HG03103 (cell line): ENCODE results near the gene PNMA5.
"Not testable (repeated sequence)": the region's sequence is repeated elsewhere in the genome, so short reads cannot be mapped to it uniquely, and the experiment has no call there.

Source experiments
- ATAC-seq: cut with Tn5 transposase; IDR thresholded peaks from one replicate; pipeline ENCODE4 v1.9.1; 2021; ENCODE audit warnings: low read depth; ENCODE audit not compliant: unreplicated experiment

Gene PNMA5

GRCh38 chrX:152993933-152994332 lies at the start of gene PNMA5:
PNMA5 (minus strand) TSS chrX:152994116; CDS start chrX:152991598, 2,518 bp downstream.
- no peak for ATAC-seq

- ATAC-seq: peak; percentile 69
Observed at GRCh38 chrX:153032397-153033118, 38.6 kb upstream of the PNMA5 start.

- ATAC-seq: no peak
Observed at GRCh38 chrX:153030801-153031200, 36.9 kb upstream of the PNMA5 start.

GRCh38 chrX:153029875-153030274 lies 36.0 kb upstream of the PNMA5 start:
- ATAC-seq: no peak

- no peak for ATAC-seq
Observed at GRCh38 chrX:153029162-153029561, 35.2 kb upstream of the PNMA5 start.

- ATAC-seq: not testable (repeated sequence)
Observed at GRCh38 chrX:153028487-153028886, 34.6 kb upstream of the PNMA5 start.

GRCh38 chrX:153026501-153026900 lies 32.6 kb upstream of the PNMA5 start:
- not testable (repeated sequence) for ATAC-seq

GRCh38 chrX:153019166-153019565 lies 25.2 kb upstream of the PNMA5 start:
- ATAC-seq: no peak

- not testable (repeated sequence) for ATAC-seq
Observed at GRCh38 chrX:153017174-153017573, 23.3 kb upstream of the PNMA5 start.

GRCh38 chrX:153004780-153005179 lies 10.9 kb upstream of the PNMA5 start:
- no peak for ATAC-seq

- no peak for ATAC-seq
Observed at GRCh38 chrX:153003981-153004380, 10.1 kb upstream of the PNMA5 start.

GRCh38 chrX:153002182-153002581 lies 8.3 kb upstream of the PNMA5 start:
- ATAC-seq: not testable (repeated sequence)

- no peak for ATAC-seq
Observed at GRCh38 chrX:152997337-152997736, 3.4 kb upstream of the PNMA5 start.

- ATAC-seq: no peak
Observed at GRCh38 chrX:152992115-152992514, 1.8 kb downstream of the PNMA5 start.

- ATAC-seq: no peak
Observed at GRCh38 chrX:152991123-152991522, 2.8 kb downstream of the PNMA5 start.

- peak; percentile 30 for ATAC-seq
Observed at GRCh38 chrX:152989292-152989658, 4.6 kb downstream of the PNMA5 start.

- peak; percentile 53 for ATAC-seq
Observed at GRCh38 chrX:152988536-152989291, 5.2 kb downstream of the PNMA5 start.

GRCh38 chrX:152987801-152988200 lies 6.1 kb downstream of the PNMA5 start:
- no peak for ATAC-seq

- not testable (repeated sequence) for ATAC-seq
Observed at GRCh38 chrX:152987156-152987555, 6.8 kb downstream of the PNMA5 start.

- not testable (repeated sequence) for ATAC-seq
Observed at GRCh38 chrX:152985383-152985782, 8.5 kb downstream of the PNMA5 start.

GRCh38 chrX:152968193-152968592 lies 25.7 kb downstream of the PNMA5 start:
- no peak for ATAC-seq

GRCh38 chrX:152960115-152960514 lies 33.8 kb downstream of the PNMA5 start:
- ATAC-seq: no peak
